RWPE1 (cell line): ENCODE data around the gene ENOX2.
"Not testable (repeated sequence)": the region's sequence is repeated elsewhere in the genome, so short reads cannot be mapped to it uniquely, and the experiment has no call there.

Experiments used
- CTCF ChIA-PET: fragments of 350-600 bp; sonication (Branson Sonifier 250); formaldehyde crosslinking; extraction: SDS; loops from one replicate; lab custom pipeline; 2021; lab: Yijun Ruan, JAX
- POLR2A ChIA-PET: fragments of 400-600 bp; formaldehyde crosslinking; extraction: SDS; loops from one replicate; lab custom pipeline; 2020; ENCODE audit warnings: antibody characterized with exemption; ENCODE audit not compliant: low non-redundant PET; lab: Yijun Ruan, JAX
- DNase-seq: peaks from one replicate; pipeline ENCODE4 v3.0.0; 2012; ENCODE audit warnings: low spot score
- H3K27ac ChIP-seq: fragments of 450-650 bp; 2 replicates; pipeline ENCODE4 v1.5.1; 2017
- TF ChIP-seq, protein P1 (sequence below): fragments of 450-650 bp; conservative IDR thresholded peaks from 2 replicates; pipeline ENCODE4 v1.5.1; 2017; ENCODE audit warnings: low read depth, mild to moderate bottlenecking

ENOX2 gene

DNA sequence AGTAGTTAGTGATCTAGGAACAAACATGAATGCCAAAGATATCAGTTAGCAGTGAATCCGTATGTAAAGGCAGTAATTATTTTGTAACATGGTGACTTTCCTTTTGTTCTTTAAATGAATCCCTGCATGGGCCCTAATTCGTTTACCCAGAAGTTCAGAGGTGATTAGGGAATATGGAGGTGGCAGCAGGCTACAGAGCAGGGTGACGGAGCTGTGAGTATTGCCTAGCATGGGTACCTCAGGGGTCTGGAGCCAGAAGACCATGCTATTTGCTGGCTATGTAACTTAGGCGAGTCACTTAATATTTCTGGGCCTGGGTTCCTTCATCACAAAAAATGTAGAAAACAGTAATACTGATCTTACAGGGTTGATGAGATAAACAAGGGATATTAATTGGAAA is 184.9 kb downstream of the ENOX2 start:
- ChIA-PET CTCF (no interaction called here), POLR2A (no interaction called here)
- TF ChIP-seq, protein P1, sequence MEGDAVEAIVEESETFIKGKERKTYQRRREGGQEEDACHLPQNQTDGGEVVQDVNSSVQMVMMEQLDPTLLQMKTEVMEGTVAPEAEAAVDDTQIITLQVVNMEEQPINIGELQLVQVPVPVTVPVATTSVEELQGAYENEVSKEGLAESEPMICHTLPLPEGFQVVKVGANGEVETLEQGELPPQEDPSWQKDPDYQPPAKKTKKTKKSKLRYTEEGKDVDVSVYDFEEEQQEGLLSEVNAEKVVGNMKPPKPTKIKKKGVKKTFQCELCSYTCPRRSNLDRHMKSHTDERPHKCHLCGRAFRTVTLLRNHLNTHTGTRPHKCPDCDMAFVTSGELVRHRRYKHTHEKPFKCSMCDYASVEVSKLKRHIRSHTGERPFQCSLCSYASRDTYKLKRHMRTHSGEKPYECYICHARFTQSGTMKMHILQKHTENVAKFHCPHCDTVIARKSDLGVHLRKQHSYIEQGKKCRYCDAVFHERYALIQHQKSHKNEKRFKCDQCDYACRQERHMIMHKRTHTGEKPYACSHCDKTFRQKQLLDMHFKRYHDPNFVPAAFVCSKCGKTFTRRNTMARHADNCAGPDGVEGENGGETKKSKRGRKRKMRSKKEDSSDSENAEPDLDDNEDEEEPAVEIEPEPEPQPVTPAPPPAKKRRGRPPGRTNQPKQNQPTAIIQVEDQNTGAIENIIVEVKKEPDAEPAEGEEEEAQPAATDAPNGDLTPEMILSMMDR: no peak
- DNase-seq: no peak
- H3K27ac ChIP-seq: no peak overlapping the region

DNA sequence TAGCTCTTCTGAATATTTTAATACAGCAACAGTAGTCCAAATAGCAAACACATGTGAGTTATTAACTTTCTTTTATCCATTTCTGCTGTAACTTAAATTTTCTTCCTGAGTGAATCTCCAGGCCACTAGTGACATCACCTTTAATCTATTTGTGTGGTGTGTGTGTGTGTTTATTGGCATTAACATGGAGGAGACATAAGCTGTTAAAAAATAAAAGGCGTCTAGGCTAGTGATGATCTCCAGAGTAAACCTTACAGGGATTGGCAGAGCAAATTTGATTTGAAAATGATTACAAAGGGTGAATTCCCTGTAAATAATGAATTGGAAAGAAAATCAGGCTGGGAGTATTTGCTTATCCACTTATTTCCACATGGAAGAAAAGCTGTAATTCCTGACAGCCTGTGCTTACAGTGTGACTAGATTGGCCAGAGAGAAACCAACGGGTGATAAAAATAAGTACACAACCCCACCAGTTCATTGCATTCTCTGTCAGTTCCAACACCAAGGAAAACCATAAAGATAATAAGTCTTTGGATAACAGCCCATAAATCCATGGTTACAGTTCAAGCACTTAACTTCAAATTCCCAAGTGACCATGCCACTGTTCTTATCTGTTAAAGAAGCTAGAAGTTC is 186.1 kb downstream of the ENOX2 start:
- DNase-seq: no peak
- ChIA-PET CTCF (no interaction called here), POLR2A (no interaction called here)
- no peak overlapping the region for H3K27ac ChIP-seq
- TF ChIP-seq, protein P1: no peak

DNA sequence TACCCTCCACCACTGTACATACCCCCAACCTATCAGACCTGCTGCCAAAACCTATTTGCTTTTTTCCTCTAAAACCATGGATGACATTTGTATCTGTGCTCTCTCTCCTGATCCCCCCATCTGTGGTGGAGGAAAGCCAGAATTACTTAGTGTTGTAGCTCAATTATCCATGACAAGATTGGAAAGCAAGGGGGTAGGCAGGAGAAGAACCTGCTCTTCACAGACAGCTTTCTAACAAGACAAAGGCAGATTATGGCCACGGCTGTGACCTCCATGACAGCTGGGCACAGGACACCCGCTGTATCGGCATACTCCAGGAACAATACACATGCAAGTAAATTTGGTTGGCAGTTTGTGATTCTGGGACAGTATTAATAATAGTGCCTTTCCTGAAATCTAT is 186.7 kb downstream of the ENOX2 start:
- DNase-seq: no peak
- TF ChIP-seq, protein P1: no peak
- CTCF ChIA-PET: no interaction called here
- POLR2A ChIA-PET: no interaction called here
- H3K27ac ChIP-seq: no peak overlapping the region

DNA sequence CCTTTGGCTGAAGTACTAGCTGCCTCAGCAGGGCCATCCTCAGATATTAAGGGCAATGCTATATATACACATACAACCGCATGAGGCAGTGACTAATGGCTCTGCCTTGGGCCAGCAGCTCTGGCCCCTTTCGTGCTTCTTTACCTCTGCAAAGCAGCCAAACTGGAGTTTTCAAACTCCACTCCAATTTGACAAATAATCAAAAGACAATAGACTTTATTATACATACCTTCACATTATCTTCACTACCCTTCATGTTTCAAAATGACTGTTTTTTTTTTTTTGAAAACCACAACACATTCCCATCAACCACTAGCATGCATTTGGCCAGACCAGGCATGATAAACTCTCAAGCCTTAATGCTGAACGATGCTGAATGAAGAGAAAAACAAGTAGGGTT is 187.7 kb downstream of the ENOX2 start:
- TF ChIP-seq, protein P1: no peak
- POLR2A ChIA-PET: no interaction called here
- no peak for DNase-seq
- CTCF ChIA-PET: no interaction called here
- no peak overlapping the region for H3K27ac ChIP-seq

DNA sequence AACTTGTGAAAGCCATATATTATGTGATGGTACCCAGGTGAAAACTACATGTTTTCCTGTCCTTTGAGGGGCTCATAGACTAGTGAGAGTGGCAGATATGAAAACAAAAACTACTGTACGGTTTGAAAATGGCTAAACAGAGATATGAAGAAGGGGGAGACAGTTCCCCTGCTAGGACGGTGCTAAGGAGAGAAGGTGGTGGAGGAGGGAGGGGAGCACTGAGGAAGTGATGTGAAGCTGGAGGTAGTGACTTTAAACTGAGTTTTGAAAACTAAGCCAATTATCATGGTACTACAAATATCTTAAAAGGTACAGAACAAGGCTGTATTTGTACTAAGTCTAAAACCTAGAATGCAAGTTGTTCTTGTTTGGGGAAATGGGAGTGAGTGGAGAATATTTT is 188.3 kb downstream of the ENOX2 start:
- TF ChIP-seq, protein P1: no peak
- no peak for DNase-seq
- H3K27ac ChIP-seq: no peak overlapping the region
- CTCF ChIA-PET: no interaction called here
- POLR2A ChIA-PET: no interaction called here

GRCh38 chrX:130714135-130714534 is 188.9 kb downstream of the ENOX2 start:
- no peak overlapping the region for H3K27ac ChIP-seq
- ChIA-PET POLR2A (no interaction called here), CTCF (interaction anchor here (0.6 kb wide), 1 partner anchor 1450 kb away, joined by 5 read pairs; no protein-coding TSS in a partner anchor)
- TF ChIP-seq, protein P1: no peak
- DNase-seq: no peak

DNA sequence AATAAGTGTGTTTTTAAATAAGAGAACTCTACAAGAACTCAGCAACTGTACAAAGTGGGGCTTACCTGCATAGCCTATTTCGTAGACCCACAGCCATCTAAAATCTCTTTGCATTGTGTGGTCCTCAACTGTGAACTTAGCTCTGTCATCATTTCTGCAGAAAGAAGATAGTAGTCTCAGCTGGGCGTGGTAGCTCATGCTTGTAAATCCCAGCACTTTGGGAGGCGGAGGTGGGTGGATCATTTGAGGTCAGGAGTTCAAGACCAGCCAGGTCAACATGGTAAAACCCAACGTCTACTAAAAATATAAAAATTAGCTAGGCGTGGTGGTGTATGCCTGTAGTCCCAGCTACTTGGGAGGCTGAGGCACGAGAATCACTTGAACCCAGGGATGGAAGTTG is 193.8 kb downstream of the ENOX2 start:
- H3K27ac ChIP-seq, CTCF ChIA-PET, DNase-seq, POLR2A ChIA-PET: not testable (repeated sequence)
